Stimulated activated CD8-positive, alpha-beta memory T cell treated with anti-CD3 and anti-CD28 coated beads, Interleukin-12 subunit alpha, Interleukin-12 subunit beta, amount 100 ng/mL, for 1 hour (primary cell): ENCODE data around the gene CEP104.

Source experiments
- DNase-seq: peaks from one replicate; pipeline ENCODE4 v3.0.0-alpha.2; 2020; ENCODE audit warnings: low read depth

Gene CEP104

DNA sequence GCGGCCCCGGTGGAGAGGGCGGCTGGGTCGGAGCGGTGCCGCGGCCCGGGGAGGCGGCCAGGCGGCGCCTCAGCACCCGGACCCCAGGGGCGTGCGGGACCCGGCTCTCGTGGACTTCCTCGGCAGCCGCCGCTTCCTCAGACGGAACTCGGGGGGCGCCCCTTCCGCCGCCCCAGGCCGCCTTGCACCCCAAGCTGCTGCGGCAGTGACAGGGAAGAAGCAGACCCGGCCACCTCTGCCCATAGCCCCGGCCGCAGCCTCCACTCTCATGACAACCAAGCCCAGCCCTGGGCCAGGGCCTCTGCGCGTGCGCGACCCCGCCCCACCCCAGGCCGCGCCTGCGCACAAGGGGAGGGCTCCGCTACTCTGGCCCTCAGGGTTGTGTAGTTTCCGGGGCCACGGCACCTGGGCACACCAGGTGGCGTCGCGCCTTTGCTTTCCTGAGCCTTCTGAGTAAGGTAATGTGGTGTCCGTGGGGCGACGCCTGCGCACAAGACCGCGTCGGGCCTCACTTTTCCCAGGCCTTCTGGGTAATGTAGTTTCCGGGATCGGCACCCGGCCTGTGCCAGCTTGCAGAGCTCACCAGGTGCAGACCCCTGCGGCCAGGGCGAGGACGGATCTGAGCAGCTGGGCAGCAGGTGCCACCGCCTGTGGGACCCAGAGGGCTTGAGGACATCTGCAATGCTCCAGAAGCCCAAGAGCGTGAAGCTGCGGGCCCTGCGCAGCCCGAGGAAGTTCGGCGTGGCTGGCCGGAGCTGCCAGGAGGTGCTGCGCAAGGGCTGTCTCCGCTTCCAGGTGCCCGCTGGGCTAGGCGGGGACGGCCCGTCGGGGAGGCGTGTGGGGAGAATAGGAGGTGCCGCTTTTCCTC, at the start of gene CEP104, which contains the start of gene DFFB:
TSS of gene CEP104 (minus strand) at position 289 of the 868 bp plus-strand sequence. CDS start 4,804 bp downstream, outside the sequence.
TSS of gene DFFB (plus strand) at position 554 of the 868 bp plus-strand sequence. CDS start at position 682, 128 bp downstream.
- DNase-seq: peak; percentile 94

DNA sequence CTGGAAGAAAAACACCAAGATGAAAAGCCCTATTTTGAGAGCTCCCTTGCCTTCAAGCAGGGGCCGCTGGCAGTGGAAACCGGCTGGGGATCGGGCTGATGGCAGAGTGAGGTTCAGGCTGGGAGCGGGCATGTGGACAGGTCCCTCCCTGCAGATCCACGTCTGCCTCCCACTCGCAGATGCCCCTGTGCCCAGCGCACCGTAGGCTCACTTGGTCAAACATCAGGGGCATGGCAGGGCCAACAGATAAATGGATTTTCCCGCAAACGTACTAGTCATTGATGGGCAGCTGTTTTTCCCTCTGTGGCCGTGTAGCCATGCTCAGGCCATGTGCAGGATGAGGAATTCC, 49.6 kb upstream of the CEP104 start:
- no peak for DNase-seq

DNA sequence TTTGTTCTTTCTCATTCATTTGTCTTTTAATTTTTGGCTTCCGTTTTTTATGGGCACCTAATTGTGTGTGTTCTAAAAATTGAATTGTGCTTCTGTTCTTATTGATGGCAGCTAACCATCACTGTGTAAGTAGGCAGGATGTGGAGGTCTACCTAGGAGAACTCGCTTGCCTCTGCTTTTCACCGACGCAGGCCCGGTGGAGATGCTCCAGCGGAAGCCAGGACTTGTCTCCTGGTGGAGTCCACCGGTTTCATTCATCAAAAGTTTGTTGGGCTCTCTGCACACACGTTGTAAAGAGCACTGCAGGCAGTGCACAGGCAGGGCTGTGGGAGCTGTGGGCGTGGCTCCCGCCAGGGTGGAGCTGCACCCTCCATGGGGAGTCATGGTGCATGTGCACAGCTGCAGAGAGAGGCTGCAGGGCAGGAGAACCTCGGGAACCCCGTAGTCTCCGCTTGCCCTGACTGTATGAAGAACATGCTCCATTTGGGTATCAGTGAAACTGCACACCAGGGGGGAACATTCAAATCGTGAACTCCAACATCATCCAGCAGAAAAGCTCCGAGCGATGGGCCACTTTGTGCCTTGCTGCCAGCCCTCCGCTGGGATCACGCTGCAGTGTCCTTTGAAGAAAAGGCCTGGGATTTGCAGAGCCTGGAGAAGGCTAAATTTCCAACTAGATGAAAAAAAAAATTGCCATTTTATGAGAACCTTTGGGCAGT, 49.1 kb upstream of the CEP104 start:
- no peak for DNase-seq

- no peak for DNase-seq
These were observed 48.4 kb upstream of the CEP104 start for GRCh38 chr1:3905266-3905952.

- DNase-seq: no peak
These were observed 47.8 kb upstream of the CEP104 start for GRCh38 chr1:3904843-3905185.

DNA sequence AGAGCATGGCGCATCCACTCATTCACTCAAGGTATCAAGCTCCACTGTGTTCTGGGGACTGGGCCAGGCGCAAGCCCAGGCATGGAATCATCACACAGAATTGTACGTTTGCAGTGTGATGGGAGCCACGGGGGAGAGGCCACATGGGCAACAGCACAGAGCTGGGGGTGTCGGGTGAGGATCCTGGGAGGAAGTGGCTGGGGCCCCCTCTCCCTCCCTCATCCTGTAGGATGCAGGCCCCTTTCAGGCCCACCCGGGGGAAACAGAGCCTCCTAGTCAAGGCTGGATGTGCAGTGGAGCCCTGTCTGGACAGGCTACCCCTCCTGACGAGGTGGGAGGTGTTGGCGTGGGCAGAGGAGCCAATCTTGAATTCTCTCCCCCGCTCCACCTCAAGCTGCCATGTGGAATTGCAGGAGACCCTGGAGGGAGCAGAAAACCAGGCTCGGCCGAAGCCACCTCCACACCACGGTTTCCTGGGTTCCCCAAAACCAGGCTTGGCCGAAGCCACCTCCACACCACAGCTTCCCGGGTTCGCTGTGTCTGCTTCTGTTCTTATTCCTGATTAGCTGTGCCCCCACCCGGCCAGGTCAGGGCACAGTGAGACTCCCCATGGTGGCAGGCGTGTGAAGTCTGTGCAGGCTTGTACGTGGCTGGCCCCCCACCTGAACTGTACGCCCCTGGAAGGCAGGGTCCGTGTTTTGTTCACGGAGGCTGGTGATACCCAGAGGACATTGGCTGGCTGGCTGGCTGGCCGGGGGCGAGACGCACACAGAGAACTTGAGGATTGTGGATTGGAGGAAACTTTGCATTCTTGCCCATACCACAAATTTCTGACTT, 47.2 kb upstream of the CEP104 start:
- DNase-seq: no peak

- no peak for DNase-seq
These were observed 46.4 kb upstream of the CEP104 start for GRCh38 chr1:3903141-3904005.

DNA sequence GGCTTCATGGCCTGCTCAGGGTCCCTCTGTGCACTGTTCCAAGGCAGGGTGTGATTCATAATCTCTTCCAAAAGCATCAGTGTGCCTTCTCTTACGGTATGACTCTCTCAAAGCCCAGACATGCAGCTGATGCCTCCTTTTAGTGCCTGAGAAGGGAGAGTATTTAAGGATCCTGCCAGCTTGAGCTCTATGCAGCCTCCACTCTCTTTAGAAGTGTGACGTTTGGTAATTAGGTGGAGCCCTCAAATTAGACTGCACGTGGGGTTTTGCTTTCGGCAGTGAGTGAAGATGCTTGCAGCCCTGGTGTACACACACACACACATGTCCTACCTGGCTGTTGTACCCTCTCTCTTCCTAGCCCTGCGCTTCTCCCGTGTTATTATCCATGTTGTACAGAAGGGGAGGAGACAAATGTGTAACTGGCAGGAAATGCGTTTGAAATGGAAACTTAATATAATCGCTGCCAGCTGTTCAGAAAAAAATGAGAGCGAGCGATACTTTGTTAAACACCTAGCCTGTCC, 45.6 kb upstream of the CEP104 start:
- no peak for DNase-seq

DNA sequence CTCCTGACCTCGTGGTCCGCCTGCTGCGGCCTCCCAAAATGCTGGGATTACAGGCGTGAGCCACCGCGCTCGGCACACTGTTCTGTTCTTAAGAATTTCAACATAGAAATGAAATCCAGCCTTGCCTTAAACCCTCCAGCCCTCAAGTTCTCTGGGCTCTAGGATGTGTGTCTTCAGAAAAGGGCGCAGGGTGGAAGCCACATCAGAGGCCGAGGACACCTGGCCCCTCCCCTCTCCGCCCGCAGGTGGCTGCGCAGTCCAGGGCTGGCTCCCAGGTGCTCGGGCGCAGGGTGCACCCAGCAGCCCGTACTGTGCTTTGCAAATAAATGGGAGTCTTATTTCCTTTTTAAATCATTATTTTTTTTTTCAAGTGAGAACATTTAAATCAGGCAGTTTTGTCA, 45.1 kb upstream of the CEP104 start:
- no peak for DNase-seq

GRCh38 chr1:3900969-3901529, 44.0 kb upstream of the CEP104 start:
- peak; percentile 61 for DNase-seq

- peak; percentile 90 for DNase-seq
These were observed 43.3 kb upstream of the CEP104 start, which contains the start of gene C1orf174 for GRCh38 chr1:3900150-3900968. Gene C1orf174 (minus strand): TSS chr1:3900272. CDS start chr1:3900186, 86 bp downstream.

GRCh38 chr1:3899754-3900149, 42.7 kb upstream of the CEP104 start:
- no peak for DNase-seq

GRCh38 chr1:3898994-3899753, 42.2 kb upstream of the CEP104 start:
- DNase-seq: no peak

DNA sequence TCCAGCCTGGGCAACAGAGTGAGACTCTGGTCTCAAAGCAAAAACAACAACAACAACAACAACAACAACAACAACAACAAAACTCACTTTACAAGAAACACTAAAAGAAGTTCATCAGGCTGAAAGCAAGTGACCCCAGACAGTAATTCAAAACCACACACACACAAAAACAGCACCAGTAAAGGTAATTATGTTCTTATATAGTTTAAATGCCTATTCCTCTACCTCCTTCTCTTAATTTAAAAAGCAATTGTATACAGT, 41.4 kb upstream of the CEP104 start:
- DNase-seq: no peak

DNA sequence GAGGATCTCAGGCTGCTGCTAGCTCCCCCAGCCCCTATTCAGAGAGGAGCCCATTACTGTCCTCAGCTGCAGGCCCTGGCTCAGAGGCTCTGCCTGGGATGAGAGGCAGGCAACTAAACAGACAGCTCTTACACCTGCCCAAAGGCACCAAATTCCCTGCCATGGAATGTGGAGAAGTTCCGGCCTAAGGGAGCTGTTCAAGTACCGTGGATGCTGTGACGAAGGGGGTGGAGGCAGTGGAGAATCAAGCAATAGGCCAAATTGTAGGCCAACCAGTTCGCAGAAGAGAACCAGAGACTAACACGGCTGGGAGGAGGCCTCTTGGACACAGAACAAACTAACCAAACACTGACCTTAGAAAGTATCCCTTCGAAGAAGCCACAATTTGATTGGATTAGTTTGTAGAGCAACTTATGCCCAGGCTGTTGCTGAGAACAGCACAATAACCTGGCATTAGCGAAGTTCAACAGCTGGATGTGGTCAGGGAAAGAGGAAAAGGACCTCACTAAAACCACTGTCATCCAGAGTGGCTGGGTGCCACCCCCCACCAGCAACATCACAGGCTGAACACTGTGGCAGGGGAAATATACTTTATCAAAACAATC, 39.5 kb upstream of the CEP104 start:
- no peak for DNase-seq

GRCh38 chr1:3895951-3896325, 38.9 kb upstream of the CEP104 start:
- no peak for DNase-seq

DNA sequence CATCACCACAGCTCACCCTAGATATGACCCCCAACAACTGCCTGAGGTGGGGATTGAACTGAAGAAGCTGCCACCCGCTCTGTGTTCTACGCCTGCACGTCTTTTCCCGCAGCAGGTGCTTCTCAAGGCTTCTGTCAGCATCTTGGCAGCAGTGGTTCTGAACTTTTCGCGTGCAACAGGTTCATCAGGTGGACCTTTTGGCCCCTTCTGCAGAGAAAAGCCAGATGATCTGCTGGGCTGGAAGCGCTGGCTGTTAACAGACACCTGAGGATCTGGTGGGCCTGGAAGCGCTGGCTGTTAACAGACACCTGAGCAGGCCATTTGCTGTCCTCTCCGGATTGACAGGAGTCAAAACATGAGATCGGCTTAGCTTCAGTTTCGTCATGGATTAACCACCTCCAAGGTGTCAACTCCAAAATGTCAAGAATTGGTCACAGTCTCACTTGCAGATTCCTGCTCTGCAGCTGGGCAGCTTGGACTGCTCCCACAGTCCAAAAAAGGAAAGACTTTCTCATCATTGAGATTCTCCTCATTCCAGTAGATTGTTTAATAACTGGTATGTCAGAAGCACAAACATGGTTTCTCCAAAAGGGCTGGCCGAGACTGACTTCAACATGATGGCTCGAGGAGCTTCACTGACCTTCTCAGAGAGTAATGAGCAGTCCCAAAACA, 38.4 kb upstream of the CEP104 start:
- no peak for DNase-seq
